GM12872 (cell line): ENCODE data around the gene PIK3C3.

Experiments
- CTCF ChIP-seq: IDR thresholded peaks from 3 replicates; pipeline ENCODE4 v1.5.1; 2011; ENCODE audit warnings: low read depth, mild to moderate bottlenecking, low read length, moderate library complexity; ENCODE audit not compliant: insufficient read depth

Gene PIK3C3

GRCh38 chr18:41923446-41923845 lies 31.6 kb upstream of the PIK3C3 start:
- TF ChIP-seq CTCF: no peak

- TF ChIP-seq CTCF: no peak
These were observed 26.5 kb upstream of the PIK3C3 start for GRCh38 chr18:41928581-41928980.

- TF ChIP-seq CTCF: no peak
These were observed 22.1 kb upstream of the PIK3C3 start for GRCh38 chr18:41932899-41933298.

- TF ChIP-seq CTCF: no peak
These were observed 21.3 kb upstream of the PIK3C3 start for GRCh38 chr18:41933778-41934177.

GRCh38 chr18:41936471-41937134 lies 18.4 kb upstream of the PIK3C3 start:
- no peak for TF ChIP-seq CTCF

- no peak for TF ChIP-seq CTCF
These were observed 16.6 kb upstream of the PIK3C3 start for GRCh38 chr18:41938445-41938844.

GRCh38 chr18:41939326-41939725 lies 15.7 kb upstream of the PIK3C3 start:
- no peak for TF ChIP-seq CTCF
